HEK293 (cell line): ENCODE data around the gene CKB.
A peak's percentile ranks its signal among the peaks of the same experiment; 100 is the strongest.

Experiments used
- CTCF ChIA-PET: fragments of 350-600 bp; formaldehyde crosslinking; extraction: SDS; loops from one replicate; lab custom pipeline; 2021; ENCODE audit warnings: antibody characterized with exemption; lab: Yijun Ruan, JAX
- POLR2A ChIA-PET: fragments of 300-600 bp; formaldehyde crosslinking; extraction: SDS; loops from one replicate; lab custom pipeline; 2020; ENCODE audit warnings: antibody characterized with exemption, inconsistent platforms; lab: Yijun Ruan, JAX
- H3K27ac ChIP-seq: fragments of 200-500 bp; sonication (Bioruptor generic); 2 replicates; pipeline ENCODE4 v1.5.1; 2014; ENCODE audit warnings: low read depth, low read length, control low read depth, inconsistent platforms; ENCODE audit errors: extremely low read depth
- H3K36me3 ChIP-seq, 2 experiments: fragments of 200-500 bp in 1 of 2; sonication (Bioruptor generic) in 1 of 2; 1 replicate in 1 of 2; 2 replicates in 1 of 2; pipeline ENCODE4 v1.5.1; 2014 to 2017; ENCODE audit warnings: inconsistent platforms in 2 of 2, low read length in 2 of 2; ENCODE audit not compliant: control insufficient read depth in 2 of 2, insufficient read depth in 1 of 2
- H3K4me1 ChIP-seq: fragments of 200-500 bp; sonication (Bioruptor generic); 2 replicates; pipeline ENCODE4 v1.5.1; 2014; ENCODE audit warnings: mild to moderate bottlenecking, low read length, inconsistent platforms; ENCODE audit not compliant: control insufficient read depth, insufficient read depth
- H3K4me3 ChIP-seq: 2 replicates; pipeline ENCODE4 v1.5.1; 2011; ENCODE audit warnings: low read depth, mild to moderate bottlenecking, control low read depth, low read length, moderate library complexity
- H3K9me3 ChIP-seq: fragments of 200-500 bp; sonication (Bioruptor generic); 2 replicates; pipeline ENCODE4 v1.5.1; 2014; ENCODE audit warnings: low read depth, low read length, inconsistent platforms; ENCODE audit not compliant: control insufficient read depth, insufficient read depth
- BCL11A ChIP-seq: fragments of 450-650 bp; formaldehyde crosslinking; IDR thresholded peaks from 2 replicates; pipeline ENCODE4 v1.5.1; 2016; ENCODE audit warnings: low read depth, missing biosample characterization, missing genetic modification characterization
- GLIS1 ChIP-seq: fragments of 450-650 bp; formaldehyde crosslinking; IDR thresholded peaks from 2 replicates; pipeline ENCODE4 v1.5.1; 2016; ENCODE audit warnings: missing biosample characterization, missing genetic modification characterization
- IKZF3 ChIP-seq: fragments of 450-650 bp; IDR thresholded peaks from 2 replicates; pipeline ENCODE4 v1.5.0; 2018; ENCODE audit warnings: missing biosample characterization, mild to moderate bottlenecking, missing genetic modification characterization, moderate library complexity
- MEIS1 ChIP-seq: sonication (generic); formaldehyde crosslinking; IDR thresholded peaks from 2 replicates; pipeline ENCODE4 v1.8.1; 2022; ENCODE audit warnings: missing genetic modification reagents, mild to moderate bottlenecking, borderline replicate concordance
- MYNN ChIP-seq: fragments of 450-650 bp; formaldehyde crosslinking; IDR thresholded peaks from 2 replicates; pipeline ENCODE4 v1.5.1; 2016; ENCODE audit warnings: missing biosample characterization, missing genetic modification characterization, borderline replicate concordance
- SP2 ChIP-seq: fragments of 450-650 bp; formaldehyde crosslinking; IDR thresholded peaks from 2 replicates; pipeline ENCODE4 v1.5.1; 2016; ENCODE audit warnings: missing biosample characterization, missing genetic modification characterization
- TCF7L2 ChIP-seq: IDR thresholded peaks from 2 replicates; pipeline ENCODE4 v1.6.1; 2011; ENCODE audit warnings: low read depth, mild to moderate bottlenecking, inconsistent platforms, low read length, moderate library complexity, borderline replicate concordance
- ZBTB17 ChIP-seq: fragments of 450-650 bp; formaldehyde crosslinking; IDR thresholded peaks from 2 replicates; pipeline ENCODE4 v1.5.1; 2016; ENCODE audit warnings: missing biosample characterization, missing genetic modification characterization
- ZBTB21 ChIP-seq: fragments of 450-650 bp; formaldehyde crosslinking; IDR thresholded peaks from 2 replicates; pipeline ENCODE4 v1.5.1; 2017; ENCODE audit warnings: missing biosample characterization, missing genetic modification characterization
- ZFHX2 ChIP-seq: fragments of 450-650 bp; formaldehyde crosslinking; conservative IDR thresholded peaks from 2 replicates; pipeline ENCODE4 v1.5.1; 2016; ENCODE audit warnings: missing biosample characterization, missing genetic modification characterization
- ZFP37 ChIP-seq: fragments of 450-650 bp; formaldehyde crosslinking; IDR thresholded peaks from 2 replicates; pipeline ENCODE4 v1.5.1; 2016; ENCODE audit warnings: missing biosample characterization, missing genetic modification characterization
- ZNF311 ChIP-seq: fragments of 450-650 bp; formaldehyde crosslinking; IDR thresholded peaks from 2 replicates; pipeline ENCODE4 v1.5.1; 2017; ENCODE audit warnings: missing biosample characterization, missing genetic modification characterization, borderline replicate concordance
- ZNF624 ChIP-seq: fragments of 450-650 bp; formaldehyde crosslinking; IDR thresholded peaks from 2 replicates; pipeline ENCODE4 v1.5.1; 2017; ENCODE audit warnings: missing biosample characterization, missing genetic modification characterization
- ZNF629 ChIP-seq: fragments of 450-650 bp; formaldehyde crosslinking; IDR thresholded peaks from 2 replicates; pipeline ENCODE4 v1.5.1; 2017; ENCODE audit warnings: missing biosample characterization, missing genetic modification characterization
- ZNF670 ChIP-seq: fragments of 450-650 bp; formaldehyde crosslinking; IDR thresholded peaks from 2 replicates; pipeline ENCODE4 v1.5.1; 2016; ENCODE audit warnings: missing biosample characterization, missing genetic modification characterization, low read depth
- ZNF677 ChIP-seq: fragments of 450-650 bp; IDR thresholded peaks from 2 replicates; pipeline ENCODE4 v1.5.0; 2018; ENCODE audit warnings: missing biosample characterization, mild to moderate bottlenecking, missing genetic modification characterization, moderate library complexity
- ZNF707 ChIP-seq: fragments of 450-650 bp; formaldehyde crosslinking; IDR thresholded peaks from 2 replicates; pipeline ENCODE4 v1.5.1; 2016; ENCODE audit warnings: missing biosample characterization, missing genetic modification characterization
- ZNF791 ChIP-seq: fragments of 450-650 bp; formaldehyde crosslinking; IDR thresholded peaks from 2 replicates; pipeline ENCODE4 v1.5.1; 2016; ENCODE audit warnings: missing biosample characterization, missing genetic modification characterization
- ZNF837 ChIP-seq: fragments of 450-650 bp; formaldehyde crosslinking; IDR thresholded peaks from 2 replicates; pipeline ENCODE4 v1.5.1; 2016; ENCODE audit warnings: missing biosample characterization, missing genetic modification characterization
- TF ChIP-seq, protein P1 (sequence below): fragments of 450-650 bp; formaldehyde crosslinking; IDR thresholded peaks from 2 replicates; pipeline ENCODE4 v1.5.1; 2016; ENCODE audit warnings: missing biosample characterization, missing genetic modification characterization
- TF ChIP-seq, protein P2 (sequence below): fragments of 450-650 bp; formaldehyde crosslinking; IDR thresholded peaks from 2 replicates; pipeline ENCODE4 v1.5.1; 2016; ENCODE audit warnings: missing biosample characterization, missing genetic modification characterization

Gene CKB

DNA sequence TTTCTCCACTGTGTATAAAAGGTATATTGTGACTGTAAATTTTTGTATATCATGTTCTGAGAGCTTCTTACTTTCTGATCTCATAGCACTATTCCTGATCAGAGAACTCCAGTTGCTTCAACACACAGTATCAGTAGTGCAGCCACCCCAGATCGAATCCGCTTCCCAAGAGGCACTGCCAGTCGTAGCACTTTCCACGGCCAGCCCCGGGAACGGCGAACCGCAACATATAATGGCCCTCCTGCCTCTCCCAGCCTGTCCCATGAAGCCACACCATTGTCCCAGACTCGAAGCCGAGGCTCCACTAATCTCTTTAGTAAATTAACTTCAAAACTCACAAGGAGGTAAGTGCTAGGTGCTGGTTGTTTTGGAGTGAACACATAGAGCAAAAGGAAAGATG lies 30.9 kb downstream of the CKB start:
- no peak for TF ChIP-seq TCF7L2
- TF ChIP-seq, protein P1, sequence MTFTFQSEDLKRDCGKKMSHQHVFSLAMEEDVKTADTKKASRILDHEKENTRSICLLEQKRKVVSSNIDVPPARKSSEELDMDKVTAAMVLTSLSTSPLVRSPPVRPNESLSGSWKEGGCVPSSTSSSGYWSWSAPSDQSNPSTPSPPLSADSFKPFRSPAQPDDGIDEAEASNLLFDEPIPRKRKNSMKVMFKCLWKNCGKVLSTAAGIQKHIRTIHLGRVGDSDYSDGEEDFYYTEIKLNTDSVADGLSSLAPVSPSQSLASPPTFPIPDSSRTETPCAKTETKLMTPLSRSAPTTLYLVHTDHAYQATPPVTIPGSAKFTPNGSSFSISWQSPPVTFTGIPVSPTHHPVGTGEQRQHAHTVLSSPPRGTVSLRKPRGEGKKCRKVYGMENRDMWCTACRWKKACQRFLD (tag by site-specific recombination): no peak
- TF ChIP-seq IKZF3 (tag by site-specific recombination): no peak
- TF ChIP-seq ZNF791: no peak
- no peak for TF ChIP-seq ZFP37 (tag by site-specific recombination)
- TF ChIP-seq ZNF707: no peak
- no peak for TF ChIP-seq ZNF670
- no peak for TF ChIP-seq ZNF677 (tag by site-specific recombination)
- no peak for TF ChIP-seq ZNF311
- TF ChIP-seq, all 188 proteins: peak for 0
- Histone ChIP-seq H3K27ac (no peak overlapping the region), H3K36me3 (peaks cover 42 to 68% of the 10 kb centered on the region in 2 experiments), H3K4me3 (no peak overlapping the region), H3K9me3 (no peaks in the 10 kb centered on the region), H3K4me1 (no peaks in the 10 kb centered on the region)
- POLR2A ChIA-PET: no interaction called here
- CTCF ChIA-PET: interaction anchor here (0.6 to 1.7 kb wide), 3 partner anchors 10 to 65 kb away, joined by 3 to 10 read pairs (median 3); no protein-coding TSS in a partner anchor

DNA sequence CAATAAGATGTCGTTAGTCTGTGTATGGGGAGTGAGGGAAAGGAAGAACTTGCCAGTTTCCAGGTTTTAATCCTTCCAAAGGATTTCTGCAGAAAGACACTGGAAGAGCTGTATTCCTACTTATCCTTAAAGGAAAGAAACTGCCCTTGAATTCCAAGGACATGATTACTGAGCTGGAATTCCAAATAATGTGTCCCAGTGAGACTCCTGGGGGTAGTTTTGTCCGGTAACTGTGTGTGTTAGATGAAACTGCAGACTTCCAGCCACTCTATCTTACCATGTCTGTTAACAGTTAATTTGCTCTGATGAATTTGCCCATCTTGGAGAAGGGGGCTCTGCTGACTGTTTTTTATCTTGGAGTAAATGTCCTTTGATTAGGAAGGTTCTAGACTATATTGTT lies 33.0 kb downstream of the CKB start:
- ChIA-PET CTCF (interaction anchor here (1.1 to 1.7 kb wide), 3 partner anchors 10 to 30 kb away, joined by 3 to 8 read pairs (median 4); no protein-coding TSS in a partner anchor), POLR2A (interaction anchor here (1.0 kb wide), 1 partner anchor 39 kb away, joined by 3 read pairs; the partner anchor contains the start of gene TRMT61A)
- Histone ChIP-seq H3K4me3 (no peak overlapping the region), H3K9me3 (no peaks in the 10 kb centered on the region), H3K27ac (no peak overlapping the region), H3K36me3 (peaks cover 40 to 58% of the 10 kb centered on the region in 2 experiments), H3K4me1 (no peaks in the 10 kb centered on the region)
- TF ChIP-seq ZFHX2 (tag by site-specific recombination) (no peak), SP2 (tag by site-specific recombination) (no peak), ZBTB17 (tag by site-specific recombination) (no peak), MYNN (tag by site-specific recombination) (no peak), MEIS1 (CRISPR knock-in tag) (no peak)

DNA sequence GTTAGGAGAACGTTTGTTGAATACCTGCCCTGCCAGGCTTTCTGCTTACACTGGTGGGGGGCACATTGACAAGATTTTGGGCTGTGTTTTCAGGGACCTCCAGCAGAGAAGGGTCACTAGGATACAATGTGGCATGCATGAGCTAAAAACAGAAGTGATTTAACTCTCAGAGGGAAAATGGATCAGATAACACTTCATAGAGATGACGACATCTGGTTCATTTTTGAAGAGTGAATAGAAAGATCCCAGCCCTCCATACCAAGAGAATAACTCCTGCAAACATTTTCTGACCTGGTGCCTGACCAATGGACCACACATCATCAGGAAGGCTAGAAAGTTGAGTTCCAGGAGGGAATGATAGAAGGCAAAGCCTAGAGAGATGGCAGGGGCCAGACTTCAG lies 33.7 kb downstream of the CKB start:
- ChIA-PET POLR2A (interaction anchor here (1.0 kb wide), 1 partner anchor 40 kb away, joined by 3 read pairs; the partner anchor contains the start of gene TRMT61A), CTCF (interaction anchor here (1.2 to 1.7 kb wide), 2 partner anchors 11 to 29 kb away, joined by 4 to 8 read pairs; no protein-coding TSS in a partner anchor)
- no peaks in the 10 kb centered on the region for H3K4me1 ChIP-seq
- no peak overlapping the region for H3K4me3 ChIP-seq
- no peak for TF ChIP-seq ZNF624
- 0 out of 2 replicates have a peak, but pooled peaks have one; percentile 10 for TF ChIP-seq GLIS1
- TF ChIP-seq ZBTB21: no peak
- TF ChIP-seq ZNF629 (tag by site-specific recombination): no peak
- TF ChIP-seq, protein P2, sequence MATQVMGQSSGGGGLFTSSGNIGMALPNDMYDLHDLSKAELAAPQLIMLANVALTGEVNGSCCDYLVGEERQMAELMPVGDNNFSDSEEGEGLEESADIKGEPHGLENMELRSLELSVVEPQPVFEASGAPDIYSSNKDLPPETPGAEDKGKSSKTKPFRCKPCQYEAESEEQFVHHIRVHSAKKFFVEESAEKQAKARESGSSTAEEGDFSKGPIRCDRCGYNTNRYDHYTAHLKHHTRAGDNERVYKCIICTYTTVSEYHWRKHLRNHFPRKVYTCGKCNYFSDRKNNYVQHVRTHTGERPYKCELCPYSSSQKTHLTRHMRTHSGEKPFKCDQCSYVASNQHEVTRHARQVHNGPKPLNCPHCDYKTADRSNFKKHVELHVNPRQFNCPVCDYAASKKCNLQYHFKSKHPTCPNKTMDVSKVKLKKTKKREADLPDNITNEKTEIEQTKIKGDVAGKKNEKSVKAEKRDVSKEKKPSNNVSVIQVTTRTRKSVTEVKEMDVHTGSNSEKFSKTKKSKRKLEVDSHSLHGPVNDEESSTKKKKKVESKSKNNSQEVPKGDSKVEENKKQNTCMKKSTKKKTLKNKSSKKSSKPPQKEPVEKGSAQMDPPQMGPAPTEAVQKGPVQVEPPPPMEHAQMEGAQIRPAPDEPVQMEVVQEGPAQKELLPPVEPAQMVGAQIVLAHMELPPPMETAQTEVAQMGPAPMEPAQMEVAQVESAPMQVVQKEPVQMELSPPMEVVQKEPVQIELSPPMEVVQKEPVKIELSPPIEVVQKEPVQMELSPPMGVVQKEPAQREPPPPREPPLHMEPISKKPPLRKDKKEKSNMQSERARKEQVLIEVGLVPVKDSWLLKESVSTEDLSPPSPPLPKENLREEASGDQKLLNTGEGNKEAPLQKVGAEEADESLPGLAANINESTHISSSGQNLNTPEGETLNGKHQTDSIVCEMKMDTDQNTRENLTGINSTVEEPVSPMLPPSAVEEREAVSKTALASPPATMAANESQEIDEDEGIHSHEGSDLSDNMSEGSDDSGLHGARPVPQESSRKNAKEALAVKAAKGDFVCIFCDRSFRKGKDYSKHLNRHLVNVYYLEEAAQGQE: no peak
- no peak for TF ChIP-seq BCL11A (tag by site-specific recombination)
- TF ChIP-seq MYNN (tag by site-specific recombination): no peak
- TF ChIP-seq ZNF837 (tag by site-specific recombination): no peak
- H3K36me3 ChIP-seq: peaks cover 35 to 56% of the 10 kb centered on the region in 2 experiments
- no peaks in the 10 kb centered on the region for H3K9me3 ChIP-seq
- H3K27ac ChIP-seq: no peak overlapping the region
